Caki2 (cell line): ENCODE data around the gene DPF3. TPM values are rescaled to one million over a fixed set of nuclear protein-coding genes. Genes with fewer than 3 reads are reported as not detected.

Experiments used
- DNase-seq: peaks from one replicate; pipeline ENCODE4 v3.0.0-alpha.2; 2015; ENCODE audit warnings: low read depth
- in situ Hi-C: cut with HindIII; loops from 2 replicates; pipeline ENCODE4 v1.10.0; 2016; ENCODE audit warnings: low sequenced_read_pairs, low pct_unique_long_range_greater_than_20kb, mixed read lengths
- total RNA-seq: library from RNA; depleted of rRNA; stranded (reverse); fragments of >200 nt; shearing (Covaris generic); gene quantifications from 2 replicates; pipeline ENCODE4 v1.2.3, GENCODE V29; 2014; ENCODE audit warnings: low replicate concordance; rRNA removed

The DPF3 gene
- total RNA-seq, 1 experiment from 2014 or later = not detected

- in situ Hi-C loops = no loop called here
- no peak for DNase-seq
Measured at GRCh38 chr14:72594099-72594901, 299.6 kb downstream of the DPF3 start.

GRCh38 chr14:72591391-72591790 is 302.5 kb downstream of the DPF3 start:
- in situ Hi-C loops = no loop called here
- DNase-seq = no peak

- in situ Hi-C loops = no loop called here
- DNase-seq = no peak
Measured at GRCh38 chr14:72590577-72590976, 303.3 kb downstream of the DPF3 start.

- no peak for DNase-seq
- in situ Hi-C loops = no loop called here
Measured at GRCh38 chr14:72589652-72590051, 304.2 kb downstream of the DPF3 start.

GRCh38 chr14:72588521-72588920 is 305.4 kb downstream of the DPF3 start:
- in situ Hi-C loops = no loop called here
- DNase-seq = no peak

GRCh38 chr14:72583316-72584272 is 310.3 kb downstream of the DPF3 start:
- no peak for DNase-seq
- in situ Hi-C loops = no loop called here

- no peak for DNase-seq
- in situ Hi-C loops = no loop called here
Measured at GRCh38 chr14:72582582-72582981, 311.3 kb downstream of the DPF3 start.

GRCh38 chr14:72578514-72578913 is 315.4 kb downstream of the DPF3 start:
- in situ Hi-C loops = no loop called here
- DNase-seq = no peak

- DNase-seq = no peak
- in situ Hi-C loops = no loop called here
Measured at GRCh38 chr14:72577521-72577920, 316.4 kb downstream of the DPF3 start.

GRCh38 chr14:72576258-72576657 is 317.6 kb downstream of the DPF3 start:
- no peak for DNase-seq
- in situ Hi-C loops = no loop called here

GRCh38 chr14:72574715-72575114 is 319.2 kb downstream of the DPF3 start:
- DNase-seq = no peak
- in situ Hi-C loops = no loop called here

- in situ Hi-C loops = no loop called here
- DNase-seq = no peak
Measured at GRCh38 chr14:72573725-72574417, 320.0 kb downstream of the DPF3 start.

Other genes starting within 250 kb of the DPF3 start
- 2.1 and 9.4 TPM in 2 replicates for gene DCAF4, start 32.4 kb upstream of the DPF3 start, total RNA-seq
- 2.7 and 2.8 TPM in 2 replicates for gene ZFYVE1, start 133.0 kb upstream of the DPF3 start, total RNA-seq
- gene RBM25, start 164.4 kb upstream of the DPF3 start, total RNA-seq = 1.2 and 4.5 TPM in 2 replicates
- gene PSEN1, start 242.4 kb upstream of the DPF3 start, total RNA-seq = 29.1 and 38.8 TPM in 2 replicates